ENCODE data around the gene UNC5A.

The UNC5A gene

DNA sequence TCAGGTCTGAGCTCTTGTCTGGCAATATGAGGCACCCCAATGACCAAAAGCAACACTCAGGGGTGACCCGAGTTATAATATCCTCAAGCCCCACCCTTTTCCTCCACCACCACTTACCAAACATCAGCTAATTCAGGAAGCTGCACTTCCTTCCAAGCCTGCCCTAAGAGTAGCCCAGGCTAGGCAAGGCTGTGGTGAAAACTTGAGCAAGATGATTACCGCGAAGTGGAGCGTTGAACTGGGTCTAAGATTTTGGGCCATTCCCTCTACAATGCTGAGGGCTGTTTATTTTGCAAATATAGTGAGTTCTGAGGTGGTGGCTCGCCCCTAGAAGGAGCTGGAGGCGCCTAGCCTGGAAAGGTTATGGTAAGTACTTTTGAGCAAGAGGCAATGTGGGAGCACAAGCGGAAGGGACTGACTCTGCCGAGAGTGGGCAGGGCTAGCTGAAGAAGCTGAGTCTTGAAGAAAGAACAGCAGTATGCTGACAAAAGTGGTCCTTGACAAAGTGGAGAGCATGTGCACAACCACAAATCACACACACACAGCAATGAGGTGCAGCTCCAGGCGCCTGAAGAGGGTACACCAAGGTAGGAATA lies 89.0 kb downstream of the UNC5A start, which contains the start of gene HK3:
TSS of gene HK3 (minus strand) at position 51 of the 596 bp plus-strand sequence. CDS start 3,187 bp downstream, outside the sequence.
- TF ChIP-seq, protein P1, sequence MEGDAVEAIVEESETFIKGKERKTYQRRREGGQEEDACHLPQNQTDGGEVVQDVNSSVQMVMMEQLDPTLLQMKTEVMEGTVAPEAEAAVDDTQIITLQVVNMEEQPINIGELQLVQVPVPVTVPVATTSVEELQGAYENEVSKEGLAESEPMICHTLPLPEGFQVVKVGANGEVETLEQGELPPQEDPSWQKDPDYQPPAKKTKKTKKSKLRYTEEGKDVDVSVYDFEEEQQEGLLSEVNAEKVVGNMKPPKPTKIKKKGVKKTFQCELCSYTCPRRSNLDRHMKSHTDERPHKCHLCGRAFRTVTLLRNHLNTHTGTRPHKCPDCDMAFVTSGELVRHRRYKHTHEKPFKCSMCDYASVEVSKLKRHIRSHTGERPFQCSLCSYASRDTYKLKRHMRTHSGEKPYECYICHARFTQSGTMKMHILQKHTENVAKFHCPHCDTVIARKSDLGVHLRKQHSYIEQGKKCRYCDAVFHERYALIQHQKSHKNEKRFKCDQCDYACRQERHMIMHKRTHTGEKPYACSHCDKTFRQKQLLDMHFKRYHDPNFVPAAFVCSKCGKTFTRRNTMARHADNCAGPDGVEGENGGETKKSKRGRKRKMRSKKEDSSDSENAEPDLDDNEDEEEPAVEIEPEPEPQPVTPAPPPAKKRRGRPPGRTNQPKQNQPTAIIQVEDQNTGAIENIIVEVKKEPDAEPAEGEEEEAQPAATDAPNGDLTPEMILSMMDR (conservative IDR thresholded peaks at IDR 0.05; ENCODE audit: low read depth, low read length): no peak
- DNase-seq (ENCODE audit: low read depth): no peak
- no peak within 1 kb of the TSS for H3K4me3 ChIP-seq (ENCODE audit: low read length)

GRCh38 chr5:176899946-176900779 lies 89.8 kb downstream of the UNC5A start:
- no peak for DNase-seq (ENCODE audit: low read depth)
- H3K4me3 ChIP-seq (ENCODE audit: low read length): no peak overlapping the region
- TF ChIP-seq, protein P1 (conservative IDR thresholded peaks at IDR 0.05; ENCODE audit: low read depth, low read length): no peak

GRCh38 chr5:176900780-176901204 lies 90.4 kb downstream of the UNC5A start:
- no peak overlapping the region for H3K4me3 ChIP-seq (ENCODE audit: low read length)
- DNase-seq (ENCODE audit: low read depth): no peak
- TF ChIP-seq, protein P1 (conservative IDR thresholded peaks at IDR 0.05; ENCODE audit: low read depth, low read length): no peak

DNA sequence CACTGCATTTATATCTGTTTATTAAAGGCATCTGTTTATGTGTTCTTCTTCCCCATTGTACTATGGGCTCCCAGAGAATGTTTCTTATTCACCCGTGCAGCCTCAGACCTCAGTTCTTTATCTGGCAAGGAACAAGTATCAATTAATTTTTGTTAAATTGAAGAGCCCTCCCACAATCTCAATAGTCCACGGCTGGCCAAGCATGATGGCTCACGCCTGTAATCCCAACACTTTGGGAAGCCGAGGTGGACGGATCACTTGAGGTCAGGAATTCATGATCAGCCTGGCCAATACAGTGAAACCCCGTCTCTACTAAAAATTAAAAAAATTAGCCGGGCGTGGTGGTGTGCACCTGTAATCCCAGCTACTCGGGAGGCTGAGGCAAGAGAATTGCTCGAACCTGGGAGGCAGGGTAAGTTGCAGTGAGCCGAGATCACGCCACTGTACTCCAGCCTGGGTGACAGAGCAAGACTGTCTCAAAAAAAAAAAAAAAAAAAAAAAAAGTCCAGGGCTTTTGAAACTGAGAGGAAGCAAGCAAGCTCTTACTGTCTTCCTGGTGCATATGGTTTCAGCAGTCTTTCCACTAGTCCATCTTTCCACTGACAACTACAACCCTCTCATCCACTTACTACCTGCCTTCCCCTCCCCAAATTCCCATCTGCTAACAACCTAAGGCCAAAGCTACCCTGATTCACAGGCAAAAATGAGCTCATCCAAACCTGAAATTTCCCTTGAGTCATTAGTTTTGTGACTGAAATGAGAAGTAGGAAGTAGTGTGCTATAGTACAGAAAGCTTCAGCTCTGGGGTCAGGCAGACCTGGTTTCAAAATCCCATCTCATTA lies 91.1 kb downstream of the UNC5A start:
- TF ChIP-seq, protein P1 (conservative IDR thresholded peaks at IDR 0.05; ENCODE audit: low read depth, low read length): no peak
- H3K4me3 ChIP-seq (ENCODE audit: low read length): no peak overlapping the region
- no peak for DNase-seq (ENCODE audit: low read depth)

DNA sequence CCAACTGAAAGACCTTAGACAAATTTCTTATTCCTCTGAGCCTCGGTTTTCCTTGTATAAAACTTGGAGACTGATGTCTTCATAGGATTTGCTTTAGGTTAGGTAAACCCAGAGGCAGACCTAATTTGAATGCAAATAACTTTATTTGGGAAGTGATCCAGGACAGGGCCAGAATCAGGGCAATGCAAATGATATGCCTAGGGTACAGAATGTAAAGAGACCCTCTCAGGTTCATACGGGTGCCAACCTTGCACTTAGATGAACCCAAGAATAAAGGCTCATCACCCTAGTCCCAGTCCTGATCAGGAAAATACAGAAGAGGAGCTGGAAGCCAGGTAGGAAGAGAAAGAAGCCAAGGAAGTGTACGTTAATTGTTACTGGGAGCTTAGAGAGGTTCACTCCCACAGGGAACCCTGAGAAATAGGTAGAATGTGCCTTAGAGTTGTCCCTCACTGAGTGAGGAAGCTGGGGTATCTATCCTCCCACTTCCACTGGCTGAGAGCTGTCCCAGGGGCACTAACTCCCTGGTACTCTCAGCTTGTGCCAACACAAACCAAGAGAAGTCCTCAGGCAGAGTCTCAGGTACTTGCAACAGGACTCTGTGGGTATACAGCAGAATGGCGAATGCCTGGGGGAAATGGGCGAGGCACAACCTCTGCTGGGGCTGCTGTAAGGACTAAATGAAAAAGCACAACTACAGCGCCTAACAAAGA lies 91.9 kb downstream of the UNC5A start:
- DNase-seq (ENCODE audit: low read depth): no peak
- TF ChIP-seq, protein P1 (conservative IDR thresholded peaks at IDR 0.05; ENCODE audit: low read depth, low read length): no peak
- no peak overlapping the region for H3K4me3 ChIP-seq (ENCODE audit: low read length)

DNA sequence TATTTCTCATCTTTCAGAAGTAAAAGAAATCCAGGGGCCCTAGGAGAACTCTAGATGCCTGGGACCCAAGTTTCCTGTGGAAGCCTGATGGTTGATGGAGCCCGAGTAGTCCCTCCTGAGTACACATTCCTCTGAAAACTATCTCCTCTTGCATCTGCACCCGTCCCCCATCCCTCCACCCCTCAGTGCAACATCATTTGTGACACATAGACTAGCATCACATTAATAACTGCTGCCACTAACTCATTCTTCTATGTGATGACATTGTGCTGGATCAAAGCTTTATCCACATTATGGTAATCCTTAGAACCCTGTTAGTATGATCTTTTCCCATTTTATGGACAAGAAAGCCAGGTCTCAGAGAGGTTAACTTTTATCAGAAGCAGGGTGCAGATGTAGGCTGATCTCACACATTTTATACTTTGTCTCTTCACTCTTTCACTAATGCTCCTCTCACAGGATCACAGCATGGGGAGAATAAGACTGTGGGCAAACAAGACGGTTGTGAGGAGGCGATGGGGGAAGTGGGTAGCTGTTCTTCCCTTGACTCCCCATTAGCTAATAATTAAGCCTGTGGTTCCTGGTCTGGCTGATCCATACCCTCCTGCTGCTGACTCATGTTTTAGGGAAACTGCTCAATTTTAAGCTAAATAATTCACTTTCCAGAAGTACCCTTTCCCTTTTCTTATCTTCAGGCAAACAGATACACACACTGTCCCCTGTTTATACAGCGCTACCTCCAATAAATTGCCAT lies 92.7 kb downstream of the UNC5A start:
- no peak for DNase-seq (ENCODE audit: low read depth)
- H3K4me3 ChIP-seq (ENCODE audit: low read length): no peak overlapping the region
- TF ChIP-seq, protein P1 (conservative IDR thresholded peaks at IDR 0.05; ENCODE audit: low read depth, low read length): no peak
